ENCODE data around the gene PNCK.

- TF ChIP-seq, protein P1, sequence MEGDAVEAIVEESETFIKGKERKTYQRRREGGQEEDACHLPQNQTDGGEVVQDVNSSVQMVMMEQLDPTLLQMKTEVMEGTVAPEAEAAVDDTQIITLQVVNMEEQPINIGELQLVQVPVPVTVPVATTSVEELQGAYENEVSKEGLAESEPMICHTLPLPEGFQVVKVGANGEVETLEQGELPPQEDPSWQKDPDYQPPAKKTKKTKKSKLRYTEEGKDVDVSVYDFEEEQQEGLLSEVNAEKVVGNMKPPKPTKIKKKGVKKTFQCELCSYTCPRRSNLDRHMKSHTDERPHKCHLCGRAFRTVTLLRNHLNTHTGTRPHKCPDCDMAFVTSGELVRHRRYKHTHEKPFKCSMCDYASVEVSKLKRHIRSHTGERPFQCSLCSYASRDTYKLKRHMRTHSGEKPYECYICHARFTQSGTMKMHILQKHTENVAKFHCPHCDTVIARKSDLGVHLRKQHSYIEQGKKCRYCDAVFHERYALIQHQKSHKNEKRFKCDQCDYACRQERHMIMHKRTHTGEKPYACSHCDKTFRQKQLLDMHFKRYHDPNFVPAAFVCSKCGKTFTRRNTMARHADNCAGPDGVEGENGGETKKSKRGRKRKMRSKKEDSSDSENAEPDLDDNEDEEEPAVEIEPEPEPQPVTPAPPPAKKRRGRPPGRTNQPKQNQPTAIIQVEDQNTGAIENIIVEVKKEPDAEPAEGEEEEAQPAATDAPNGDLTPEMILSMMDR (IDR thresholded peaks at IDR 0.05; ENCODE audit: insufficient read depth, low read length, poor library complexity, severe bottlenecking) = no peak
- TF ChIP-seq EZH2phosphoT487 (conservative IDR thresholded peaks at IDR 0.05; ENCODE audit: low read length) = no peak
Measured at GRCh38 chrX:153634236-153634635, 39.4 kb downstream of the PNCK start.

All from SU-DHL-6 (cell line).